KMS-11 (cell line): ENCODE data around the gene NPM3.

Experiments used
- H2AFZ ChIP-seq: fragments of 200-600 bp; sonication (generic); 2 replicates; pipeline ENCODE4 v1.6.1; 2016; ENCODE audit warnings: antibody characterized with exemption, mixed run types, low read depth
- H3K27ac ChIP-seq: fragments of 200-600 bp; sonication (generic); 2 replicates; pipeline ENCODE4 v1.6.1; 2016; ENCODE audit warnings: mild to moderate bottlenecking, mixed run types
- H3K27me3 ChIP-seq: fragments of 200-600 bp; sonication (generic); 2 replicates; pipeline ENCODE4 v1.6.1; 2017; ENCODE audit warnings: mild to moderate bottlenecking, low read depth, mixed run types, moderate library complexity; ENCODE audit not compliant: insufficient read depth
- H3K36me3 ChIP-seq: fragments of 200-600 bp; sonication (generic); 2 replicates; pipeline ENCODE4 v1.6.1; 2017; ENCODE audit warnings: mild to moderate bottlenecking, mixed run types; ENCODE audit not compliant: insufficient read depth
- H3K4me1 ChIP-seq: fragments of 200-600 bp; sonication (generic); 2 replicates; pipeline ENCODE4 v1.6.1; 2016; ENCODE audit warnings: mild to moderate bottlenecking, low read depth, mixed run types; ENCODE audit not compliant: poor library complexity, severe bottlenecking
- H3K4me2 ChIP-seq: fragments of 200-600 bp; sonication (generic); 2 replicates; pipeline ENCODE4 v1.7.0; 2016; ENCODE audit warnings: mild to moderate bottlenecking, mixed run types
- H3K4me3 ChIP-seq: fragments of 200-600 bp; sonication (generic); IDR thresholded peaks from 2 replicates; pipeline ENCODE4 v1.6.1; 2017; ENCODE audit warnings: low read depth, low read length, mixed read lengths; ENCODE audit not compliant: insufficient read depth
- H3K79me2 ChIP-seq: fragments of 200-600 bp; sonication (generic); 2 replicates; pipeline ENCODE4 v1.6.1; 2016; ENCODE audit warnings: low read depth, mixed run types; ENCODE audit not compliant: insufficient read depth
- H3K9ac ChIP-seq: fragments of 200-600 bp; sonication (generic); 2 replicates; pipeline ENCODE4 v1.6.1; 2016; ENCODE audit warnings: mild to moderate bottlenecking, mixed run types
- H4K20me1 ChIP-seq: fragments of 200-600 bp; sonication (generic); 2 replicates; pipeline ENCODE4 v1.6.1; 2016; ENCODE audit warnings: mild to moderate bottlenecking, mixed run types; ENCODE audit not compliant: insufficient read depth
- CTCF ChIP-seq: fragments of 200-600 bp; sonication (generic); conservative IDR thresholded peaks from 2 replicates; pipeline ENCODE4 v1.6.1; 2017; ENCODE audit warnings: low read depth, mild to moderate bottlenecking, antibody characterized with exemption, low read length, moderate library complexity, mixed read lengths

Gene NPM3

GRCh38 chr10:101758858-101759257 is 24.4 kb downstream of the NPM3 start:
- Histone ChIP-seq H3K27ac (no peak overlapping the region), H3K4me3 (no peak overlapping the region), H3K79me2 (no peaks in the 10 kb centered on the region), H3K27me3 (no peaks in the 10 kb centered on the region), H3K4me1 (no peaks in the 10 kb centered on the region), H3K9ac (no peak overlapping the region), H3K4me2 (no peak overlapping the region), H4K20me1 (no peaks in the 10 kb centered on the region), H3K36me3 (no peaks in the 10 kb centered on the region), H2AFZ (no peak overlapping the region)
- TF ChIP-seq CTCF: no peak

- no peaks in the 10 kb centered on the region for H3K79me2 ChIP-seq
- no peaks in the 10 kb centered on the region for H3K36me3 ChIP-seq
- H4K20me1 ChIP-seq: no peaks in the 10 kb centered on the region
- TF ChIP-seq CTCF: no peak
- no peak overlapping the region for H3K9ac ChIP-seq
- H3K4me1 ChIP-seq: no peaks in the 10 kb centered on the region
- H2AFZ ChIP-seq: no peak overlapping the region
- no peak overlapping the region for H3K4me2 ChIP-seq
- H3K27ac ChIP-seq: no peak overlapping the region
- no peaks in the 10 kb centered on the region for H3K27me3 ChIP-seq
- H3K4me3 ChIP-seq: no peak overlapping the region
Observed at GRCh38 chr10:101752241-101752640, 31.0 kb downstream of the NPM3 start.

- no peak overlapping the region for H3K27ac ChIP-seq
- H3K4me3 ChIP-seq: no peak overlapping the region
- no peak overlapping the region for H2AFZ ChIP-seq
- H4K20me1 ChIP-seq: no peaks in the 10 kb centered on the region
- no peak for TF ChIP-seq CTCF
- no peaks in the 10 kb centered on the region for H3K36me3 ChIP-seq
- H3K79me2 ChIP-seq: no peaks in the 10 kb centered on the region
- H3K27me3 ChIP-seq: no peaks in the 10 kb centered on the region
- no peaks in the 10 kb centered on the region for H3K4me1 ChIP-seq
- no peak overlapping the region for H3K9ac ChIP-seq
- H3K4me2 ChIP-seq: no peak overlapping the region
Observed at GRCh38 chr10:101749047-101750016, 33.9 kb downstream of the NPM3 start.

- no peaks in the 10 kb centered on the region for H4K20me1 ChIP-seq
- H3K79me2 ChIP-seq: no peaks in the 10 kb centered on the region
- no peaks in the 10 kb centered on the region for H3K36me3 ChIP-seq
- H3K27me3 ChIP-seq: no peaks in the 10 kb centered on the region
- H3K4me2 ChIP-seq: no peak overlapping the region
- no peak overlapping the region for H3K27ac ChIP-seq
- TF ChIP-seq CTCF: no peak
- no peaks in the 10 kb centered on the region for H3K4me1 ChIP-seq
- no peak overlapping the region for H2AFZ ChIP-seq
- H3K9ac ChIP-seq: no peak overlapping the region
- no peak overlapping the region for H3K4me3 ChIP-seq
Observed at GRCh38 chr10:101748496-101748895, 34.8 kb downstream of the NPM3 start.
